Mesenteric fat pad (tissue), 1 donor: ENCODE measurements around the gene APMAP. TPM values are rescaled to one million over a fixed set of nuclear protein-coding genes. Genes with fewer than 3 reads are reported as not detected.

Experiments
- DNase-seq: peaks from one replicate; pipeline ENCODE4 v3.0.0-alpha.2; 2020; ENCODE audit warnings: low spot score
- total RNA-seq: library from RNA; stranded (reverse); fragmentation: NEBNext Ultra II Directional; extraction: Animal tissue kit (Norgen Biotek cat#: 25700); gene quantifications from one replicate; pipeline ENCODE4 v1.2.1, GENCODE V29; 2021
- donor health status: DM: yes; HTN: yes; CAD: no.

APMAP gene
- total RNA-seq, 1 donor from 2014 or later: 166 TPM

- DNase-seq: no peak
Measured at GRCh38 chr20:24990810-24991252, 1.7 kb downstream of the APMAP start.

DNA sequence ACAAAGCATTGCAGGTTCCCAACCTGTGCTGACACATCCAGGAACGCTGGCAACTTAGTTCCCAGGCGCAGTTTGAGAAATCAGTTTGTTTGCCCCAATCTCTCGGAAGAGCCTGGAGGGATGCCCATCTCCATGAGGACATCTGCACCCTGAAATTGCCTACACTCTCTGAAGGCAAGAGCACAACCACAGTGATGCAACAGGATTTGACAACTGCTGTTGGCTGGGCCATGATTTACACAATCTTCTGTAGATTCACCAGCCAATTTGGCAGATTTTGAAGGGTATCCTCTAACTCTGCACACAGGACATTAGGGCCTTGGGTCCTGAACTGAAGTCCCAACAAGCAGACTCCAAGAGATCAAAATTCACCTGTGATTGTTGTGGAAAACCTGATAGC, 3.4 kb downstream of the APMAP start:
- DNase-seq: no peak

DNA sequence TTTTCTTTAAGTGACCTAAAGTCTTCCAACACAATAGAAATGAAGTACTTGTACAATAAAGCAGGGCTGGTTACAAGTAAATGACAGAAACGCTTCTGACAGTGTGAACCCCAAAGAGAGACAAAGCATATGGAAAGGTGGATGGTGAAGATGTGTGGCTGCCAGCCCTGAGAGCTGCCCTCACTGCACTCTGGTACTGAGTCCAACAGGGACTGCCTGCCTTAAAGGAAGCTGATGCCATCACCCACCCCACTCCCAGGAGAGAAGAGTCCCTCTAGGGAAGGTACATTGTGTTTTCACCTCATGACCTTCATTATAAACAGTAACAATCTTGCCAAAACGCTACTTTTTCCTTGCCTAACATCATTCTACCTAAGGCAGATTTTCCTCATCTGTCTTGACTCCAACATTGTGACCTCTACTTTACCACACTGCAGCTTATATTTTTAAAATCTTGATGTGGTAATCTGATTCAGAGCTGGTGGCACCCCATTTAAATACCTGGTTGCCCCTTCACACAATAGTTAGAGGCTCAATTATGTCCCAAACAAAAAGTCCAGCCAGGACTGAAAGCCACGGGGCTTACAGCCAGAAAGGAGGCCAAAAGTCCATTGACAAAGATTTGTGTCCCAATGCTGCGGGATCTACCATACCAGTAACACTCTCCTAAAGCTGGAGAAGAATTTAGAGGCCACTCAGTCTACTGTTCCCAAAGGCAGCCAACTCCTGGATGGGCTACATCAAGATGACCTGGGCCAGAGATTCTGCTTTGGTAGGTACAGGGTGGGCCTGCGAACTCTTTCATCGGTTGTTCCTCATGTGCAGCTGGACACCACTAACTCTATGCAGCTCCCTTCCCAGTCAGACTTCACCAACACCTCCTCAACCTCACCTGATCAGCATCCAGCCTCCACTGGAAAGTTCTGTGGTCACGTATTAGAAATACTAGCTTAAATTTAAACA, 4.4 kb downstream of the APMAP start:
- DNase-seq: peak; percentile 39

DNA sequence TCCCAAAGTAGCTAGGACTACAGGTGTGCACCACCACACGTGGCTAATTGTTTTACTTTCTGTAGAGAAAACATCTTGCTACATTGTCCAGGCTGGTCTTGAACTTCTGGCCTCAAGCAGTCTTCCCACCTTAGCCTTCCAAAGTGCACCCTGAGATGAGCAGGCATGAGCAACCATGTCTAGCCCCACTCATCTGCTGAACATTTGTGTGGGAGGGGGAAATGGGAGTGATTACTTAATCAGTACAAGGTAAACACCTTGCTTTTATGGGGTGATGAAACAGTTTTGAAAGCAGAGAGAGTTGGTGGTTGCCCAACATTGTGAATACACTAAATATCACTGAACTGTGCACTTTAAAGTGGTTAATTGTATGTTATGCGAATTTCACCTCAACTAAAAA, 5.3 kb downstream of the APMAP start:
- no peak for DNase-seq

GRCh38 chr20:24986436-24987015, 6.0 kb downstream of the APMAP start:
- no peak for DNase-seq

GRCh38 chr20:24985802-24986201, 6.7 kb downstream of the APMAP start:
- DNase-seq: peak; percentile 71

DNA sequence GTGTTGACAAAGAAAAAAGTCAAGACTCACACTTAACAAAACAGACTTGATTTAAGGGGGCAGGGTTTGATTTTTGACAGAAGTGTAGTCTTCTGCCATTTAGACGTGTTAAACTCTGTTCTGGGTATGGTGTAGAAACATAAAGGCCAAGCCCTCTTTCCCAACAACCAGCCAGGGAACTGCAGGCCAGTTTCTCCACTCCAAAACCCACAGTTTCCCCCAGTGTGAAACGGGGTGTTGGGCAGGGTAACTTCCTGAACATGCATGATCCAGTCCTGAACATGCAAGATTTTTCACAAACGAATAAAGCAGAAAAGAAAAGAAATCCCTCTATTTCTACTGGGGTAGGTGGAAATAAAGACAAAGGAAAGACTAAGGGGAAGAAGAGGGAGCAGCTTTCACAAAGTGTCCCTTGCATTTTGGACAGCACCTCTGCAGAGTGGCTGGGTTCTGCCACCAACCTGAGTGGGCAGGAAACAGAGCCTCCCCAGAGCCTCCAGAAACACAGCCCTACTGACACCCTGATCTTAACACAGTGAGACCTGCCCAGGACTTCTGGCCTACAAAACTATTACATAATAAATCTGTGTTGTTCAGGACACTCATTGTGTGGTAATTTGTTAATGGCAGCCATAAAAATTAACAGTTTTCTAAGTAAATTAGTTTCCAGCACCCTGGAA, 7.5 kb downstream of the APMAP start:
- peak; percentile 37 for DNase-seq

DNA sequence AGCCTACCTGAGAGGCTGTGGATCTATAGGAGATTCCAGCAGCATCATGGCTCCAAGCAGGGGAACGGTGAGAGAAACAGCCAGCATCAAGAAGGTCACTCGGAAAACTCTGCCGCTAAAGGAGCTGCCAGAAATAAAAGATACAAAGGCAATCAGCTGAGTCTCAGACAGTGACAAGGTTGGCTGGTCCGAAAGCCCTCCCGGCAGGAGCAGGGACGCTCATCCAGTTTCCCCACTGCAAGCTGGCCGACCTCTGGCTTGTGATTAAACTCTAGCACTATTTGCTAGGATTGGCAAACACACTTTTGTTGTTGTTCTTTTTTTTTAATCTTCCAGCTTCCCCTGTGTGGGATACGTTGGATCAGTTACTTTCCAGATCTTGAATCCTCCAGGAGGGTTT, 8.7 kb downstream of the APMAP start:
- DNase-seq: peak; percentile 35

- DNase-seq: peak; percentile 86
Measured at GRCh38 chr20:24981790-24982189, 10.8 kb downstream of the APMAP start.

GRCh38 chr20:24981282-24981681, 11.3 kb downstream of the APMAP start:
- no peak for DNase-seq

- peak; percentile 83 for DNase-seq
Measured at GRCh38 chr20:24980291-24981053, 12.1 kb downstream of the APMAP start.

- DNase-seq: peak; percentile 77
Measured at GRCh38 chr20:24979036-24979960, 13.3 kb downstream of the APMAP start.

- peak; percentile 80 for DNase-seq
Measured at GRCh38 chr20:24978513-24978912, 14.0 kb downstream of the APMAP start.

DNA sequence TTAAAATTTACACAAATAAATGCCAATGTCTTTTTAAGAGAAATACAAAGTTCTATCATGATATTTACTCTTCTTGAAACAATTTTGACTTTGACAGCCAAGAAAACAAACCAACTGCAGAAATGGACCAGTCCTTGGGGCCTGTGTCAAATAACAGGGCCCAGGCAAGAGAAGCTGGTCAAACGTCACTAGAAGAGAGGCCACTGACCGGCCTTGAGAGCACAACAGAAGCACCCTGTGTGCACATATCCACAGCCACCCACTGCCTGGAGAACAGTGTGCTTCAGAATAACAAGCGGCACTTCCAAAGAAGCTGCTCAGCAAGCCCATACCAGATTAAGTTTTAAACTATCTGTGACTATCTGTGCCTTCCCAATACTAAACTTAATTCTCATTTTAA, 14.8 kb downstream of the APMAP start:
- no peak for DNase-seq

GRCh38 chr20:24977336-24977735, 15.2 kb downstream of the APMAP start:
- DNase-seq: peak; percentile 49

- DNase-seq: no peak
Measured at GRCh38 chr20:24972341-24972740, 20.2 kb downstream of the APMAP start.

- DNase-seq: peak; percentile 68
Measured at GRCh38 chr20:24971376-24972101, 21.0 kb downstream of the APMAP start.

DNA sequence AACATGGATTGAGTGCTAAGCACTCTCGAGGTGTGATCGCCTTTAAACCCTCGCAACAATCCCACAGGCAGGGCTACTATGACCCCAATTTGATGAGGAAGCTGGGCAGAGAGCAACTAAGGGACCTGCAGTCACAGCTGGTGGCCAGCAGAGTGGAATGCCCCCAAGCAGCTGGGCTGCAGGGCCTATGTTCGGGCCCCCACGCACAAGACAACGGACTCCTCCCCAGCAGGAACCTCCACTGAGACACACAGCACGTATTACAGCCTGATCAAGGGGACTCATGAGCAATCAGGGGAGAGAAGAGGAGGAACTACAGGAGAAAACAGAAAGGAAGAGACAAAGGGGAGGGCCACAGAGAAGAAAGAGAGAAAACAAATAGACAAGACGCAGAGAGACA, 21.8 kb downstream of the APMAP start:
- peak; percentile 45 for DNase-seq

DNA sequence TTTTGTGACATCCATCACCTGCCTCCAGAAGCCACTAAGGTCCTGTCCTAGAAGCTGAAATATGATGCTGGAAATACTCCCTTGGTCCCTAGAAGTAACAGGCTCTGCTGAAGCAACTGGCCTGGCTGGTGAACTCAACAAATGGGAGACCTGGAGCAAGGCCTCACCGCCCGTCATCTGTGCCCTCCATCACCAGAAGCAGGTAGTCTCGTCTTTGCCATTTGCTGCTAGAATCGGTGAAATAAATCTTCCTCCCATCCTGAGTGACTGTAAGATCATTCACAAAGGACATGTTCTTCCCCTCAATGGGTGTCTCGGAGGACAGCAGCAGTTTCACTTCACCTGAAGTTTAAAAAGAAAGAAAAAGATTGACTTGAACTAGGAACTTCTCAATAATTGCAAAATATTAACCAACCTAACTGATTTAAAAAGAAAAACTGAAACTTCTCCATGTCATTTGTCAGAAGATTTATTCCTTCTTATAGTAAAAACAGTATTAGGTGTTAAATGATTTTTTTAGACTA, 22.5 kb downstream of the APMAP start:
- DNase-seq: no peak
